Measurements from ENCODE around the gene NLGN1.

DNA sequence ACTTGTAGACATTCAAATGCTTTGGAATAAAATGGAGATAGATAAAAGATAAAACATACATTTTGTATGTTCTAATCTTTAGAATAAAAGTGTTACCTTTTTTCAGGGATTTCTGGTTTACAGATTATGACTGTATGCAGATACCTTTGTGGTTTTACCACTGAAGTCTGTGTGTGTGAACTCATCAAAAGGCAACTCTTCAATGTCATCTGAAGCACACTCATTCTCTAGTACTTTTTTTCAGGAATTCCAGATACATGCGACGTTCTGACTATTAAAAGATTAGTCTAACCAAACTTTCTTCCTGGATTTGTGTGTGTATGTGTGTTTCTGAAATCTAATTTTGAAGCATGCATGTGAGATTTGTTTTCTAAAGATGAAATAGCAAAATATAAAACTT lies 188.6 kb downstream of the NLGN1 start:
- no peak for TF ChIP-seq POLR2A (IDR thresholded peaks at IDR 0.05)
- TF ChIP-seq, protein P1, sequence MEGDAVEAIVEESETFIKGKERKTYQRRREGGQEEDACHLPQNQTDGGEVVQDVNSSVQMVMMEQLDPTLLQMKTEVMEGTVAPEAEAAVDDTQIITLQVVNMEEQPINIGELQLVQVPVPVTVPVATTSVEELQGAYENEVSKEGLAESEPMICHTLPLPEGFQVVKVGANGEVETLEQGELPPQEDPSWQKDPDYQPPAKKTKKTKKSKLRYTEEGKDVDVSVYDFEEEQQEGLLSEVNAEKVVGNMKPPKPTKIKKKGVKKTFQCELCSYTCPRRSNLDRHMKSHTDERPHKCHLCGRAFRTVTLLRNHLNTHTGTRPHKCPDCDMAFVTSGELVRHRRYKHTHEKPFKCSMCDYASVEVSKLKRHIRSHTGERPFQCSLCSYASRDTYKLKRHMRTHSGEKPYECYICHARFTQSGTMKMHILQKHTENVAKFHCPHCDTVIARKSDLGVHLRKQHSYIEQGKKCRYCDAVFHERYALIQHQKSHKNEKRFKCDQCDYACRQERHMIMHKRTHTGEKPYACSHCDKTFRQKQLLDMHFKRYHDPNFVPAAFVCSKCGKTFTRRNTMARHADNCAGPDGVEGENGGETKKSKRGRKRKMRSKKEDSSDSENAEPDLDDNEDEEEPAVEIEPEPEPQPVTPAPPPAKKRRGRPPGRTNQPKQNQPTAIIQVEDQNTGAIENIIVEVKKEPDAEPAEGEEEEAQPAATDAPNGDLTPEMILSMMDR (IDR thresholded peaks at IDR 0.05), result no peak

Data from lower leg skin (tissue), 3 donors.